UCSD-AML1 (cell line): ENCODE measurements around the gene KIF20A.
"Not testable (repeated sequence)": the region's sequence is repeated elsewhere in the genome, so short reads cannot be mapped to it uniquely, and the experiment has no call there.

ENCODE experiments used
- DNase-seq: peaks from one replicate; lab custom pipeline; 2025; ENCODE audit not compliant: unreplicated experiment; lab: John Stamatoyannopoulos, UW

The KIF20A gene

GRCh38 chr5:138182808-138183207 lies 3.9 kb downstream of the KIF20A start:
- DNase-seq, result no peak

DNA sequence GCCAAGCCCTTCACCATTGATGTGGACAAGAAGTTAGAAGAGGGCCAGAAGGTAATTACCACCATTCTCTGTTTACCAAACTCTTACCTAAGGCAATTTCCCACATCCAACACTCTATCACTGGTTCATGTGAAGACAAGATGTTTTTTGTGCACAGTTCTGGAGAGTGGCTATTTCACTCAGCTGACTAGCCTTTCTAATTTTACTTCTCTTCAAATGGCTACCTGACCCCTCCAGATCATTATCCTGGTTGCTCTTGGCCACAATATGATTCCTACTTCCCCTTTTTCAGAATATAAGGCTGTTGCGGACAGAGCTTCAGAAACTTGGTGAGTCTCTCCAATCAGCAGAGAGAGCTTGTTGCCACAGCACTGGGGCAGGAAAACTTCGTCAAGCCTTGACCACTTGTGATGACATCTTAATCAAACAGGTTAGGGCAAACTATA lies 7.1 kb downstream of the KIF20A start:
- peak; percentile 18 for DNase-seq

- no peak for DNase-seq
These were observed 9.7 kb downstream of the KIF20A start for GRCh38 chr5:138188626-138189025.

DNA sequence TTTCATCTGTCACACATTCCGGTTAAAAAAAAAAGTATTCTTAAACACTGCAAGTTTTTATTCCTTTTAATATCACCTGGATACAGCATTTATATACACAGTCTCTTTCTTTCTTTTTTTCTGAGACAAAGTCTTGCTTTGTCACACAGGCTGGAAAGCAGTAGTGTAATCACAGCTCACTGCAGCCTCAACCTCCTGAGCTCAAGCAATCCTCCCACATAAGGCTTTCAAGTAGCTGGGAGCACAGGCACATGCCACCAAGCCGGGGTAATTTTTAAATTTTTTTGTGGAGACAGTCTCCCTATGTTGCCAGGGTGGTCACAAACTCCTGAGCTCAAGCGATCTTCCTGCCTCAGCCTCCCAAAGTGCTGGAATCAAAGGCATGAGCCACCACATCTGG lies 13.9 kb downstream of the KIF20A start:
- DNase-seq, result no peak

DNA sequence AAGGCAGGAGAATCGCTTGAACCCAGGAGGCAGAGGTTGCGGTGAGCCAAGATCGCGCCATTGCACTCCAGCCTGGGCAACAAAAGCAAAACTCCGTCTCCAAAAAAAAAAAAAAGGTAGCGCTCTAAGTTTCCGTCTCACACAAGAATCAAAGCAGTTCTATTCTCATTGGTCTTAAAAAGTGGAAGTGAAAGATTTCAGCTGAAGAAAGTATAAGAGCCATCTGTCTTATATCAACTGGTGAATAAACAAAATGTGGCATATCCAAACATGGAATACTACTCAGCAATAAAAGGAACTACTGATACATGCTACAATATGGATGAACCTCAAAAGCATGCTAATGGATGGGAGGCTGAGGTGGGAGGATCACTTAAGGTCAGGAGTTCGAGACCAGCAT lies 14.9 kb downstream of the KIF20A start:
- not testable (repeated sequence) for DNase-seq

GRCh38 chr5:138210985-138211384 lies 32.1 kb downstream of the KIF20A start:
- no peak for DNase-seq

DNA sequence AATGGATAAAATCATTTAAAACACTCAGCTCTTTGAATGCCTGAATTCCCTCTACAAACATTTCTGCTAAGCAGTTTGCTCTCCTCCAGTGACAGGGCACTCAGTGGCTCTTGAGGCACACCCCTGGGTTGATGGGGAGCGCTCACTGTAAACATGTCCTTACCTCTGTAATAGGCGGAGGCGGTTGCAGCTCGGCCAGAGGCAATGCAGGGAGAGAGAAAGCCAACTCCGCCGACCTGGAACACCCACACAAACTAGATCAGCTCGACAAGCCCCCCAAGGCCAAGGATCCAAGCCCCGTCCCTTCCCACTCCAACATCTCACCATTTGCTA lies 33.9 kb downstream of the KIF20A start:
- DNase-seq, result no peak

DNA sequence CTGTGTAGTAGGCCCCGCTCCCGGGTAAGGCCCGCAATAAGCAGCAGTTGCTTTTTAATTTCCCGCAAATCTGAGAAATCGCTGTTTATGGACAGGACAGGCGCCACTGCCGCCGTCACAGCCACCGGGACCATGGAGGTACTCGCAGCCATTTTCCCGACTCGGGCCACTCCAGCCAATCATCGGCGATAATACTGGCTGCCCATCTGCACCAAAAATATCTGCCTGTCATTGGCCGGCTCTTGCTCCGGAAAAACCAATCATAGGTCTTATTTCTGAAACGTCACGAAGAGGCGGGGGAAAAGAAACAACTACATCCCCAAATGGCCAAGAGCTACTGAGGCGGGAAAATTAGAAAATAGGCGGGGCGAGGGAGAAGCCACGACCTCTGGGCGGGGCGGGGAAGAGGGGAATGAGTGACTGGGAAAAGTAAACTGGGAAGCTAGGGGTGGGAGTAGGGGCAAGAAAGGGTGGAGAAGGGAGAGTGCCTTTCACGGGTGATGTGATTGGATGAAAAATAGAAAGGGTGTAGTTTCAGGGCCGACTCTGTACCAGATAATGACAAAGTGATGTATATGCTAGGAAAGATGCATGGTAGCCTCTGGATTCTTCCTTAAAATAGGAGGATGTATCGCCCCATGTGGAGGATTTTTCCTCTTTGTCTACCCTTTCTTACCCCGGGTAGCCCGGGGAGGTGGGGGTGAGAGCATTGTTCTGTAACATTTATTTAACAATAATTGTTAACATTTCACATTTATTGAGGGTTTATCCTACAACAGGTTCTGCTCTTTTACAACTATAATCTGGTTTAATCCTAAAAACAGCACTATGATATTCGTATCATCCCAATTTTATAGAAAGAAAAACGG lies 34.5 kb downstream of the KIF20A start, which contains the start of gene CDC23:
TSS of gene CDC23 (minus strand) at position 163 of the 869 bp plus-strand sequence. CDS start at position 152, 11 bp downstream.
- DNase-seq, result peak; percentile 84

DNA sequence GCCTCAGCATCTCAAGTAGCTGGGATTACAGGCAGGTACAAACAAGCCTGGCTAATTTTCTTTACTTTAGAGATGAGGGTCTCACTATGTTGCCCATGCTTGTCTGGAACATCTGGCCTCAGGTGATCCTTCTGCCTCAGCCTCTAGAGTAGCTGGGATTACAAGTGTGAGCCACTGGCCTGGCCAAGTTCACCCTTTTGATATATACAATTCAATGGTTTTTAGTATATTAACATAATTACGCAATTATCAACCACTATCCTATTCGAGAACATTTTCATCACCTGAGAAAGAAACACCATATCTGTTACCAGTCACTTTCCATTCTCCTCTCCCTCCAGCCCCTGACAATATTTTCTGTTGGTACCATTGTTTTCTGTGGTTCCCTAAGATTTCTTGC lies 37.9 kb downstream of the KIF20A start:
- DNase-seq, result no peak

DNA sequence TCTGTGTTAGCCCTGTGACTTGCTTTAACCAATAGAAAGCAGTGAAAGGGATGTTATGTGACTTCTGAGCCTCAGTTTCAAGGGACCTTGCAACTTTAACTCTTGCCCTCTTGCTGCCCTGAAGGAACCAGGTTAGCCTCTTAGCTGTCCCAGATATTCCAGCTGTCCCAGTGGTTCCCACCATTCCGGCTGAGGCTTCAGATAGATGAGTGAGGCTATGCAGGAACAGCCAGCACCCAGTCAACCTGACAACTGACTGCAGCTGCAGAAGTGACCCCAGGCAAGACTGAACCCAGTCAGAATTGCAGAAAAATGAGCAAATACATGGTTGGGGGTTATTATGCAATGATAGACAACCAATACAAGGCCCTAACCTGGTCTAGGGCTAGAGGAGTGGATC lies 44.6 kb downstream of the KIF20A start:
- DNase-seq, result no peak

DNA sequence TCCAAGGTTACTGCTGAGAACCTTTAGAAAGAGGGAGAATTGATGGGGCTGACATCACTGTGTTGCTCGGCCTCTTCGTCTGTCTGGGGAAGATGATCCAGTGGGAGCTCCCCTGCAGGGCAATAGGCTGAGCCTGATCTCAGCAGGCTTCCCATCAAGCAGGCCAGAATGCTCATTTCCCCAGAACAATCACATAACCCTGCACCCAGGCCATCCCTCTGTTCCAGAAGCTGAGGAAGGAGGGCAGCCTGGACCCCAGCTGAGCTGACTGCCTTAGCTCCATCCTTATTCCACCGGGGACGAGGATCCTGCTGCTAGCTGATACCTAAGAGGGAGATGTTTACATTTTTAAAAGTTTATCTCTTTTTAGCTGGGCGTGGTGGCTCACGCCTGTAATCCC lies 45.8 kb downstream of the KIF20A start:
- no peak for DNase-seq

DNA sequence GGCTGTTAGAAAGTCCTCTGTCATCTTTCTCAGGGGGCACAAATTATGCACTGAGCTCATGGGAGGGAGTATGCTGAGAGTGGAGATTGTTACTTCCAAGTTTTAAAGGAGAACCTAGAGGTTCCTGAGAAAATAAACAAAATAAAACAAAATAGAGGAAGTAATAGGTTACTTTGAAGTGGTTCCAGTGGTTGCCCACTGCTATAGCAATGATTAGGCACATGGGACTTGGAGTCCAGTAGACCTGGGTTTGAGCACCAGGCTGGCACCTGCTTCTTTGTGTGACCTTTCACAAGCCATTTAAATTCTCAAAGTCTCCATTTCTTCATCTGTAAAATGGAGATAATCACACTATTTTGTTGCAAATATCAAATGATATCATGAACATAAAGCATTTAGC lies 48.0 kb downstream of the KIF20A start:
- no peak for DNase-seq

DNA sequence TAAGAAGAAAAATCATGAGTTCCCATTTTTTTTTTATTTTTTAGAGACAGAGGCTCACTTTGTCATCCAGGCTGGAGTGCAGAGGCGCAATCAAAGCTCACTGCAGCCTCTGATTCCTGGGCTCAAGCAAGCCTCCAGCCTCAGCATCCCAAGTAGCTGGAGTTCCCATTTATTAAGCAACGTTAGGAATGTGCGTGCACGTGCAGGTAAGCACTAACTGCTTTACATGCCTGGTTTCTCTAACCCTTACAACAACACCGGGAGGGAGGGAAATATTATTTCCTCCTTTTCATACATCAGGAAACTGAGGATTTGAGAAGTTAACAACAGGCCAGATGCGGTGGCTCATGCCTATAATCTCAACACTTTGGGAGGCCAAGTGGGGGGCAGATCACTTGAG lies 50.5 kb downstream of the KIF20A start:
- no peak for DNase-seq

GRCh38 chr5:138230261-138230660 lies 51.3 kb downstream of the KIF20A start:
- DNase-seq, result no peak

DNA sequence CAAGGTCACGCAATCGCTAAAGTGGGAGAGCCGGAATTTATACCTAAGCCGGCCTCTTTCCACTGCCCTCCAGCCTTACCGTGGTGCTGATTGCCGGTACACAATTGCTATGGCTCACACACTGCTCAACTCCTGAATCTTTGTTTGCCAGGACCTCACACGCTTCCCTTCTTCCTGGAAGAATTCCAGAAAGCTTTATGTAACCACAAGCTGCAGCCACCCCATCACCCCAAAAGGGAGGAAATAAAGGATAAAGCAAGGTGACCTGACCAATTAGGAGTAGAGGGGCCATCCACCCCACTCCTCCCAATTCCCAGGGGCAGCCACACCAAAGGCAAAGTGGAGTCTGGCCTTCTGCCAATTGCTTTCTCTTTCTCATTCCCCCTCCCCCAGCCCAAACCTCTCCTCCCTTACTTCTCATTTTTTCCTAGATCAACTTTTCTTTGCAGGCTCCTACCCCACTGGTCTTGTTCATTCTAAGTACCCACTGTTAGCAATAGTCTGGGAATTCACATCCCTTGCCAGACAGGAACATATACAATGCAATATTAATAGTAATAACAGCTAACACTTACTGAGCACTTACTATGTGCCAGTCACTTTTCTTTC lies 52.2 kb downstream of the KIF20A start:
- no peak for DNase-seq

GRCh38 chr5:138233280-138233679 lies 54.4 kb downstream of the KIF20A start:
- DNase-seq, result no peak

DNA sequence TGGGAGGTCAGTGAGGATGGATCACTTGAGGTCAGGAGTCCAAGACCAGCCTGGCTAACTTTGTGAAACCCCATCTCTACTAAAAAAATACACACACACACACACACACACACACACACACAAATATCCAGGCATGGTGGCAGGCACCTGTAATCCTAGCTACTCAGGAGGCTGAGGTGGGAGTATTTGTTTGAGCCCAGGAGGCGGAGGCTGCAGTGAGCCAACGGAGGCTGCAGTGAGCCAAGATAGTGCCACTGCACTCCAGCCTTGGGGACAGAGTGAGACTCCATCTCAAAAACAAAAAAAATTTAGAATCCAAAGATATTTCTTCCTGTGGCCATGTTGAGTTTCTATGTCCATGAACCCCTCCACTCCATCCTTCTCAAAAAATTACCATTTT lies 55.7 kb downstream of the KIF20A start:
- DNase-seq, result no peak
